Activated T-helper 1 cell treated with anti-CD3 and anti-CD28 coated beads, Interleukin-2, amount 50 U/mL, for 16 hours (primary cell): Measurements from ENCODE around the gene MT2A.
A peak's percentile ranks its signal among the peaks of the same experiment; 100 is the strongest.
"Not testable (repeated sequence)": the region's sequence is repeated elsewhere in the genome, so short reads cannot be mapped to it uniquely, and the experiment has no call there.

ENCODE experiments used
- DNase-seq, 2 donors: peaks; one replicate each; pipeline ENCODE4 v3.0.0-alpha.2; 2020; ENCODE audit warnings: low read depth in 1 of 2, low spot score in 1 of 2

MT2A gene

DNA sequence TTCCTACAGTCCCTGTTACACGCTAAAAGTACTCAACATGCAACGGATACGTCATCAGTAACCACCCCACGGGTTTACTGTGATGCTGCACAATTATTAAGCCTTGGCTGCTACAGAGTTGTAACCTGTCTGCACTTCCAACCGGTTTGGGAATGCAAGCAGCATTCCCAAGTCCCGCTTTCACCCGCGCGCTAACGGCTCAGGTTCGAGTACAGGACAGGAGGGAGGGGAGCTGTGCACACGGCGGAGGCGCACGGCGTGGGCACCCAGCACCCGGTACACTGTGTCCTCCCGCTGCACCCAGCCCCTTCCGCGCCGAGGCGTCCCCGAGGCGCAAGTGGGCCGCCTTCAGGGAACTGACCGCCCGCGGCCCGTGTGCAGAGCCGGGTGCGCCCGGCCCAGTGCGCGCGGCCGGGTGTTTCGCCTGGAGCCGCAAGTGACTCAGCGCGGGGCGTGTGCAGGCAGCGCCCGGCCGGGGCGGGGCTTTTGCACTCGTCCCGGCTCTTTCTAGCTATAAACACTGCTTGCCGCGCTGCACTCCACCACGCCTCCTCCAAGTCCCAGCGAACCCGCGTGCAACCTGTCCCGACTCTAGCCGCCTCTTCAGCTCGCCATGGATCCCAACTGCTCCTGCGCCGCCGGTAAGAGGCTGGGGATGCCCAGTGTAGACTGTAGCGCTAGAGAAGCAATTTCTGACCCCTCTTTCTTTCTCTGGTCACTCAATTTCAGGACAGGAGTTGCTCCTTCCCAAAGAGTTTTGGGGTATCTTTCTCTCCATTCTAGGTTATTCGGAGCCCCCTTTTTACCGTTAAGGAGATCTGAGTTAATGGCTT, at the start of gene MT2A:
Gene MT2A (plus strand): TSS at position 542 of the 833 bp plus-strand sequence. CDS start 72 bp downstream, at position 614.
- peak; percentile 66 to 78 for DNase-seq

- no peak for DNase-seq
Observed at GRCh38 chr16:56559109-56559508, 49.3 kb upstream of the MT2A start.

- DNase-seq, result no peak
Observed at GRCh38 chr16:56560447-56560846, 47.9 kb upstream of the MT2A start.

GRCh38 chr16:56561126-56561525, 47.3 kb upstream of the MT2A start:
- no peak for DNase-seq

DNA sequence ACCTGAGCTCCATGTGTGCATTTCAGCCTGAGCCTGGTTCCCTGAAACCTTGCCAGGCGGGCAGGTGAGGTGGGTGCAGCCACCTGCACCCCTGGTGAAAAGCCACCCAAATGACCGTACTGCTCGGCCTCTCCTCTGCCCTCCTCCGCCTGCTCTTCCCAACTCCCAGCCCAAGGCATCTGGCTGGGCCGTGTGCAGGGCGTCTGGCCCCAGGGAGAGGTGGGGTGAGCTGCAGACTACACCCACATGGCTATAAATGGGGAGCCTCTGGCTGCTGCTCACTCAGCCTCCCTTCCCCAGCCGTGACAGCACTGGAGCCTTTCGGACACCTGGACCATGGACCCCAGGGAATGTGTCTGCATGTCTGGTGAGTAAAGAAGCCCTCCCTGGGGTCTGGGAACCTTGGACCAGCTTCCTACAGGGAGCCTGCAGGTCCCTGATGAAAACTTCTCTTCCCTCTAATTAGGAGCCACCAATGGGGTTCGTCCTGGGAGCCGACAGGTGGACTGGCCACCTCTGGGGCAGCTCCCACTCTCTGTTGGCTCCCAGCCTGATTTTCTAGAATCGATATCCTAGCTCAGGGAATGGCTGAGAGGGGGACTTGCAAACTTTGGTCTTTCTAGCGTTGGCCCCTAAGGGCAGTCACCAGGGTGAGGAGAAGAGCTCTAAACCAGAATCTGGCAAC, 43.4 kb upstream of the MT2A start, which contains the start of gene MT4:
Gene MT4 (plus strand): TSS at position 281 of the 685 bp plus-strand sequence. CDS start 56 bp downstream, at position 337.
- DNase-seq, result no peak

DNA sequence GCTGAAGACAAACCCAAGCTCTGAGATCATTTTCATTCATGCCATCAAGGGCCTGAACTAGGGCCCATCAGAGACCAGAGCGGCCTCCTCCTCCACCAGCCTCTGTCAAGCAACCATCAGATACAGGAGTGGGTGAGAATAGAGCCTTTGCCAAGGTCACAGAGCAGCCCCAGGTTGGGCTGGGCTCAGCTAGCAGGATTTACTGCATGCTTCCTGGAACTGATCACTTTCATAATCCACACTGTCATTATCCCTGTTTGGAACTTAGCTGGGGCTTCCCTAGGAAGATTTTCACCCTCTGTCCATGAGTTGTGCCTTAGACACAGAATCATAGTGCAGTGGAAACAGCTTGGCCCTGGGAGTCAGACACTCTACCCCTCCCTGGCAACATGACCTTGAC, 38.4 kb upstream of the MT2A start:
- no peak for DNase-seq

- no peak for DNase-seq
Observed at GRCh38 chr16:56571525-56571924, 36.9 kb upstream of the MT2A start.

DNA sequence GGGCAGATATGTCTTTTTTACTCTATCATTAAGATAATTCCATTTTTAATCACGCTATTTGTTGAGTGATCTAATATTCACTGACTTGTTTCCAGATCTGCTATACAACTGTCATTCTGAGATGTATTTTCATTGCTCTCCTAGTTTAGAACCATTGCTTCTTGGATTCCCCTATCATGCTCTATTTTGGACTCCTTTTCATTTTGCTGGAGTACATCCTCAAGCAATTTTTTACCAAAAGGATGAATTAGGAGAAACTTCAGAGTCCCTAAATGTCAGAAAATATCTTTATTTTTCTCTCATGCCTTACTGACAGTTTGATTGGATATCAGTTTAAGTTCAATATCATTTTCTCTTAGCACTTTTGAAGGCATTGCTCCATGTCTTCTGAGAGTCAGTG, 33.8 kb upstream of the MT2A start:
- no peak for DNase-seq

DNA sequence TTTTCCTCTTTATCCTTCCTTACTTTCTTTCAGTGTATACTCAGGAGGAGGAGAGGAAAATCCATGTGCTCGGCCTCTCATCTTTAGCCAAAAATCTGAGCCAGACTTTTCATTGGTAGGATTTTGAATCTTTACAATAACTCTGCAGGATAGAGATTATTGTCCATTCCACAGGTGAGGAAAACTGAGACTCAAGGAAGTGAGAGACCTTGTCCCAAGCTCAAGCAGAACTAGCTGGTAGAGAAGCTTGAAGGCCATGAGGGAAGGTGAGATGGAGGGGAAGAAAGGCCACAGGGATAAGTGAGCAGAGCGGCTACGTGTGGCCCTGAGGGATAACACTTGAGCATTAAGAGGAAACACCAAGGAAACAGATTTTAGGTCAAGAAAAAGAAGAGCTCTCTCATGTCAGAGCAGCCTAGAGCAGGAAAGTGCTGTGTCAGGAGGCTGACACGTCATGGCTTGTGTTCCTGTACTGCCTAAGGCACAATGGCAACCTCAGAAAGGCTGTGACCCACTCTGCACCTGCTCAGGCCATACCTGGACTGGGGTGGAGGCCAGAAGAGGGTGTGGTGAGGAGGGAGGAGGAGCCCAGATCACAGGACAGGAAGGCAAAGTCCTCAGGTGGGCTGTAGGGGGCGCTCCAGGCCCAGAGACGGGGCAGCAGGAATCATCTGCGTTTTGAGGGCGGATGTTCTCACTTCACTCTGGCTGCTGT, 31.6 kb upstream of the MT2A start:
- DNase-seq, result peak; percentile 68 to 79

- DNase-seq, result no peak
Observed at GRCh38 chr16:56577300-56577625, 31.1 kb upstream of the MT2A start.

DNA sequence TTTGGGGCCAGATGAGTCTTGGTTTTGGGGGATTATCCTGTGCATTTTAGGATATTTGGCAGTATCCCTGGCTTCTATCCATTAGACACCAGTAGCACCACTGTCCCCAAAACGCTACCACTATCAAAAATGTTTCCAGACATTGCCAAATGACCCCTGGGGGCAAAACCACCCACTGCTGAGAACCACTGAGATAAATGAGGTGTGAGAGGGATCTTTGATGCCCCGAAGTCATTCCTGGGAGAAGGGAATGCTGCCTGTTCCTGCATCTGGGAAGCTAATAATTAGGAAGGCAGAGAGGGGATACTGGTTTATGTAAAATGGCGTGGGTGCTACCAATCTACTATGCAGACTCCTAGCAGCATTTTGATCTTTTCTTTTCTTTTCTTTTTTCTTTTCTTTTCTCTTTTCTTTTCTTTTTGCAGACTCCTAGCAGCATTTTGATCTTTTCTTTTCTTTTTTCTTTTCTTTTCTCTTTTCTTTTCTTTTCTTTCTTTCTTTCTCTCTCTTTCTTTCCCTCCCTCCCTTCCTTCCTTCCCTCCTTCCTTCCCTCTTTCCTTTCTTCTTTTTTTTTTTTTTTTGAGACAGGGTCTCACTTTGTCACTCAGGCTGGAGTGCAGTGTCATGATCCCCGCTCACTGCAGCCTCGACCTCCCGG, 27.9 kb upstream of the MT2A start:
- no peak for DNase-seq

- DNase-seq, result not testable (repeated sequence)
Observed at GRCh38 chr16:56582911-56583310, 25.5 kb upstream of the MT2A start.

DNA sequence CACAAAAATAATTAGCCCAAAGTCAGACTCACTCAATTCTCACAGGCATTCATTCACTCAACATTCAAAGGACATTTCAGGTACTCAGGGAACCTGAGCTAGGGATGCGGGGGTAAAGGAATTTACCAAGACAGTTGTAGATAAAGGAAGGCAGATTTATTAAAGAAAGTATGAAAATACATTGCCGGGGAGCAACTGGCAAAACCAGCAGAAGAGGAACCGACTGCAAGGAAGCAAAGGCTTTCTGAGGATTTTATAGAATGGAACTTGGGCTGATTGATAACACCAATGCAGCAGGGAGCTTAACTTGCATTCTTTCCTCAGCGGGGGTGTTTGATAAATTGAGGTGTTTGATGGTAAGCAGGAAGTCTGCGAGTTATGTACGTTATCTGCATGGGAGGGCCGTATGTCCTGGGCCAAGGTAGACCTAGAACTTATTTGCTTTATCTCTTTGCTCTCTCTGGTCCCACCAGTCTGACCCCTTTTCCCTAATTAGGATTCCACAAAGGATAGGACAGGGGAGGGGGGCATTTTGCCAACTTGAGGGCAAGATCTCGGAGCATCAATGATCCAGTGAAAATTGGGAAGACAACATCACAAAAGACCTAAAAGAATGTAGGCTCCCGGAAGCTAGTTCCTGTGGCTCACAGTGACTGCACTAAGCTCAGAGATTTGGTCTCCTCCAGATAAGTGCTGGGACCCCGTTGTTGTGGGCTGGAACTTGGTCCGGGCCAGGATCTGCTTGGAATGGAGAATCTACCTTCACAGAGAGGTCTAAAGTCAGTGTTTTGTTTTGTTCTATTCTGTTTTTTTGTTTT, 24.8 kb upstream of the MT2A start:
- DNase-seq, result no peak

DNA sequence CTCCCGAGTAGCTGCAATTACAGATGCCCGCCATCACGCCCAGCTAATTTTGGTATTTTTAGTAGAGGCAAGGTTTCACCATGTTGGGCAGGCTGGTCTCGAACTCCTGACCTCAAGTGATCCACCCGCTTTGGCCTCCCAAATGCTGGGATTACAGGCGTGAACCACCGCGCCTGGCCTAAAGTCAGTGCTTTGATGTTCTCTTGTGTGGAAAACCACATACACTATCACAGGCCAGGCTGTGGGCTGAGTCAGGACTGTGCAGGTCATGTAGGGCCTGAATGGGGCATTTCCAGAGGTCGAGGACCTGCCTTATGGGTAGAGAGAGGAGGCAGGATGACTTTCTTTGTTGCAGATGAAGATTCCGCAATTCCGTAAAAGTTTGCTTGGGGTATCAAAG, 24.1 kb upstream of the MT2A start:
- DNase-seq, result no peak

GRCh38 chr16:56588781-56589140, 19.6 kb upstream of the MT2A start:
- DNase-seq, result no peak

DNA sequence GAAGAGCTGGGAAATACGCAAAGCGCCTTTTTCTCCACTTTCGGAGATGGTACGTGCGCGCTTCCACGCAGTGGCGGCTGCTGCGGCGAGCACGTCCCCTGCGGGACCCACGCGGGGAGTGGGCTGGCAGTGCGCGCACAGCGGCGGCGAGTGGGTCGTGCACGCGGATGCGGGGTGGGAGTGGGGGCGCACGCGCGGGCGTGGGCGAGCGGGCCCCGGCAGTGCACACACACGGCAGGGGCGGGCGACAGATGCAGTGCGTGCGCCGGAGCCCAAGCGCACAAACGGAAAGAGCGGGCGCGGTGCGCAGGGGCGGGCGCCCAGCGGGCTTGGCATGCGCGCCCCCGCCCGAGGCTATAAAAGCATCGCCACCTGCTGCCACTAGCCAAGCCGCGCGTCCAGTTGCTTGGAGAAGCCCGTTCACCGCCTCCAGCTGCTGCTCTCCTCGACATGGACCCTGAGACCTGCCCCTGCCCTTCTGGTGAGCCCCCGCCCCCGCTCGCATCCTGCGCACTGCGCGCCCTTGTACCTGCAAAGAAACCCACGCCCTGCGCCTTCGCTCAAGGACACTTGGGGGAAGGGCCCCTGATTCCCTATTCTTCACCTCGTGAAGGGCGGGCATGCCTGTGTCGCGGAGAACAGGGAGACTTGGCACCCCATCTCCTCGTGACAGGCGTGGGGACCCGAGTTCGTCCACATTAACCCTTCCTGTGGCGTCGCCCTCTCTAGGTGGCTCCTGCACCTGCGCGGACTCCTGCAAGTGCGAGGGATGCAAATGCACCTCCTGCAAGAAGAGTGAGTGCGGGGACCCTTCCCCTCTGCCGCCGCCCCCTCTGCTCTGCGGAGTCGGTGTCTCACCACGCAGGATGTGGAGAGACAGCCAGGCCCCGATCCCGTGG, 19.0 kb upstream of the MT2A start, which contains the start of gene MT3:
Gene MT3 (plus strand): TSS at position 388 of the 899 bp plus-strand sequence. CDS start 63 bp downstream, at position 451.
- DNase-seq, result no peak

- DNase-seq, result no peak
Observed at GRCh38 chr16:56591377-56592060, 16.9 kb upstream of the MT2A start.

GRCh38 chr16:56593573-56594291, 14.7 kb upstream of the MT2A start:
- no peak for DNase-seq
